HS-5 (cell line): ENCODE data around the gene SIVA1.

Source experiments
- DNase-seq: peaks from one replicate; pipeline ENCODE4 v3.0.0-alpha.2; 2012; ENCODE audit warnings: low read depth

The SIVA1 gene

DNA sequence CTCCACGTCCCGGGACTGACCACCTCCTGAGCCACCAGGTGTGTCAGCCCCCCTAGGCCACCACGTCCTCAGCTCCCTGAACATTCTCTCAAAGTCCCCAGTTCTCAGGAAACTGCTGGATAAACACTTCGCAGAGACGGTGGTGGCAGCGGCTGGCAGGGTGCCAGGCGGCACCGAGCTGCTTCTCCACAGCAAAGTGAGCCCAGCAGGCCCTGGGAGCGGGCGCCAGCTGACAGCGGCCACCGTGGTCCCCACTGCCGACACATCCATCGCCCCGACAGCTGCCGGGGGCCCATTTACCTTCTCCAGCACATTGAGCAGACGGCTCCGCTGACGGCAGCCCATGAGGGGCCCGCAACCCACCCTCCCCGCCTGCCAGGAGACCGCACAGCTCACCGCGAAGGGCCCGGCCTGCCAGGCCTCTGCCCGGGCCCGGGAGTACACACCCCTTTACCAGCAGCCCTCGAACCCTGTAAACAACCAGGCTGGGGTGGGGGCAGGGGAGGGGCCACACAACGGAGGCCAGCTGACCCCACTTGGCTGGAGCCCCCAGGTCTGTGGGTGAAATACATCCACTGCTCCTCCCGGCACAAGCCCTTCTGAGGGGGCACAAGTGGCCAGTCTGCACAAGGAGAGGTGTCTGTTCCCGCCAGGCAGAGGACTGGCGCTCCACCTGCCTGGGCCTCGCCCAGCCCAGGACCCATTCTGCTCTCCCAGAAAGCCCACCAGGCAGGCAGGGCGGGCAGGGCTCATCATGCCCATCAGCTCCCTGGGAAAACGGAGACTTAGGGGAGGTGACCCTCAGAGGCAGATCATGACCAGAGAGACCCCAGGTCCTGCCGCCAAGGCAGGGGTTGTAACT, 32.1 kb downstream of the SIVA1 start:
- DNase-seq: no peak

GRCh38 chr14:104785708-104786080, 32.7 kb downstream of the SIVA1 start:
- no peak for DNase-seq

- no peak for DNase-seq
Measured at GRCh38 chr14:104786091-104786586, 33.2 kb downstream of the SIVA1 start.

DNA sequence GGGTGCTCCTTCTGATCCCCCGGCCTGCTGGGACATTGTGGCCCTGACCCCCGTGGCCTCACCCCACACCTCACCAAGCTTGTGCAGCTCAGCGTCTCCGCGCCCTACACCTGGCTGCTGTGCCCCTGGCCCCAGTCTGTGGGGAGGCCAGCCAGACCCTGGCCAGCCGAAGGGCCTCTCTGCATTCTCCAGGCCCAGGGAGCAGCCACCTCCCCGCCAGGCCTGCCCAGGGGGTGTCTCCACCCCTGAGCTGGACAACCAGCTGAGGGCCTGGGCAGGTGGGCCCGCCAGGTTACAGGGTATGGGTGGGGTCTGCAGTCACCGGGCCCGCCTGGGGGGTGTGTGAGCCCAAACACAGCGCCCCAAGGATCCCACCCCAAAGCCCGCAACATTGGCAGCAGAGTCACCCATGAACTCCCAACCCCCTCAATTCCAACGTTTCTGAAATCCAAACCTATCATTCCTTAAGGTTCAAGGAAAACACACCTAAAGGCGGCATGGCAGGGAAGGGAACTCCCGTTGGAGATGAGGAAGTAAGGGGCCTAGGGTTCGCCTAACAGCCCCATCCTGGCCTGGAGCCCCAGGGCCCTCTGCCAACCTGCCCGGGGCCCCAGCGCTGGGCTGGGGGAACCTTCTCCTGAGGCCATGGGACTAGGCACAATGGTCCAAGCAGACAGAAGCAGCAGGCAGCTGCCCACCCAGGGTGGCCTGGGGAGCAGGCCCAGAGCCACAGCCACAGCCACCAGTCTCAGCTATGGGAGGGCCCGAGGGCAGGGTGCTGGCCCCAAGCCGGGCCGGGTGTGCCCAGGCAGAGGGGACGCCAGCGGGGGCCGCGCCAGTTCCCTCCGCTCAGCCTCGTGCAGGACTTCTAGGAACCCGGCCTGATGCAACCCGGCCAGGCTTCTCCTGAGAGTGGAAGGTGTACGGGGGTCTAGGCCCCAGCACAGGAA, 34.1 kb downstream of the SIVA1 start:
- DNase-seq: no peak

DNA sequence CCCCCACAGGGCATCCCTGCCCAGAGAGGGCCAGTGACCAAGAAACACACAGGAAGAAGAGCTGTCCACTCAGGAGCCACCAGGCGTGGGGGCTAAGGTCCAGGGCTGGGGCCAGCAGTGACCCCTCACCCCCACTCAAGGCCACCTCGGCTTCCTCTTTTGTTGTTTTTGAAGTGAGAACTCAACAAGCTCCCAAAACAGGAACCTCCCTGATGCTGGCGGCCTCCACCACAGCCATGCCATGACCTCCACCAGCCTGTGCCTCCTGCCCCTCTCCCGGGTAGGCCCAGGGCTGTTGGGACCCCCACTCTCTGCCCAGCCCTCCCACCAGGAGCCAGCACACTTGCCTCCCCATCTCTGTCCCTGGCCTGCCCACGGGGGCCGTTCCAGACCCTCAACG, 34.8 kb downstream of the SIVA1 start:
- no peak for DNase-seq

- no peak for DNase-seq
Measured at GRCh38 chr14:104788161-104788818, 35.3 kb downstream of the SIVA1 start.

GRCh38 chr14:104788873-104789663, 36.1 kb downstream of the SIVA1 start:
- DNase-seq: no peak

DNA sequence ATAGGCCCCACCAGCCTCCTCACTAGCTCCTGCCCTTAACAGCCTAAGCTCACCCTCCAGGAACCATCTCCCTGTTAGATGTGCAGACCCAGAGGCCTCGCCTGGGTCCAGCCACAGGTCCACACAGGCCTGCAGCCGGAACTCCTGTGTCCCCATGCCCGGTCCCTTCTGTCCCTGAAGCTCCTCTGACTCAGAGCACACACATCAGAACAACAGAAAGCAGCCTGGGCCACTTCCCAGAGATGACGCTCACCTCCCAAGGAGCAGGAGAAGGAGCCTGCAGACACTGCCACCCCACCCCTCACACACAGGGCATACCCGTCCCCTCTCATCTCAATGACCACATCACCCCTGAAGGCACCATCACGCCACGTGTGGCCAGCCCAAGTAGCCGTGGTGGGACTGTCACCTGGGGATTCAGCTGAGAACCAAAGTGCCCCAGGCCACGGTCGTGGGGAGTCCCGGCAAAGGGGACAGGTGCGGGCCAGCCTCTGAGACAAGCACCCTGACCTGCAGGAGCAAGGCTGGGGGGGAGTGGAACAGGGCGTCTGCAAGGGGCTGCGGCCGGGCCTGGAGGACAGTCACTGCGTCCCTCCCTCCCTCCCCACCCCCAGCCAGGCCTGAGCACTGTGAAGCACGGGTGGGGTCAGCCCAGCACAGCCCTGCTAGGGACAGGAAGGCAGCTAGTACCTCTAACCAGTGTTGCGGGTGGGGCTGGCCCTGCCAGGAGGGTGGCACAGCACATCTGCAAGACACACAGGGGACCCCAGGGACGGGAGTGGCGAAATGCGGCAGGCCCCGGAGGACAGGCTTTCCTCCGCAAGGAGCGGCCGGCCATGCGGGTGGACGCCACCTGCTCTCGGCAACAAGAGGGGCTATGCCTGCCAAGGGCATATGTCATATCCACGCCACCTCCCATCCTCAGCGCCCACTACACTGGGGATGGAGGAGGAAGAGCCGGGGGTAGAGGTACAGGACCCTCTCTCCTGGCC, 37.1 kb downstream of the SIVA1 start:
- no peak for DNase-seq

- DNase-seq: no peak
Measured at GRCh38 chr14:104791425-104791824, 38.5 kb downstream of the SIVA1 start.

DNA sequence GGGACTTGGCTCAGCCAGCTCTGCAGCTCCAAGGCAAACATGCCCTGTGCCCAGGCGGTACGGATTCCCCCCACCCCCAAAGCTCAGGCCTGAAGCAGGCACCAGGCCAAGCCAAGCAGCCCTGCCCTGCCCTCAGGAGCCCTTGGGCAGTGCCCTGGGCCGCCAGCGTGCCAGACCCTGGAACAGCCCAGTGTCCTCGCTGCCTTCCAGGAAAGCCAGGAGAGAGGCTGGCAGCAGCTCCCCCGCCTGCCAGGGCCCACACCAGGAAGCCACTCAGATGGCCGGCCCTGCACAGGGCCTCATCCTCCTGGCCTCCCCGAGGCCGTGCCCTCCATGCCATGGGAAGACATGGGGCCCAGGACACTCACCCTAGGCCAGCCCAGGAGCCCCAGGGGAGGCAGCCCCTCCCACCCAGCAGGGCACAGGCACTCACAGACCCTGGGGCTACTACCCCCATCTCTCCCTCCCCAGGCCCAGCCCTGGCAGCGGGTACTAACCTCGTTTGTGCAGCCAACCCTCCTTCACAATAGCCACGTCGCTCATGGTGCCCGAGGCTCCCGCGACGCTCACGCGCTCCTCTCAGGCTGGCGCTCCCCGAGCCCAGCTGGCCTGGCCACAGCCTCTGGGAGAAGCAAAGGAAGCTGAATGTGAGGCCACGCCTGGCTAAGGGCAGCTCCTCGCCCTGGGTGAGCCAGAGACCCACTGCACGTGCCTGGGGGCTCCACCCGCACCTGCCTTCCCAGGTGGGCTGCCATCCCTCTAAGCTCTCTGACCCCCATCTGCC, 39.3 kb downstream of the SIVA1 start:
- no peak for DNase-seq

DNA sequence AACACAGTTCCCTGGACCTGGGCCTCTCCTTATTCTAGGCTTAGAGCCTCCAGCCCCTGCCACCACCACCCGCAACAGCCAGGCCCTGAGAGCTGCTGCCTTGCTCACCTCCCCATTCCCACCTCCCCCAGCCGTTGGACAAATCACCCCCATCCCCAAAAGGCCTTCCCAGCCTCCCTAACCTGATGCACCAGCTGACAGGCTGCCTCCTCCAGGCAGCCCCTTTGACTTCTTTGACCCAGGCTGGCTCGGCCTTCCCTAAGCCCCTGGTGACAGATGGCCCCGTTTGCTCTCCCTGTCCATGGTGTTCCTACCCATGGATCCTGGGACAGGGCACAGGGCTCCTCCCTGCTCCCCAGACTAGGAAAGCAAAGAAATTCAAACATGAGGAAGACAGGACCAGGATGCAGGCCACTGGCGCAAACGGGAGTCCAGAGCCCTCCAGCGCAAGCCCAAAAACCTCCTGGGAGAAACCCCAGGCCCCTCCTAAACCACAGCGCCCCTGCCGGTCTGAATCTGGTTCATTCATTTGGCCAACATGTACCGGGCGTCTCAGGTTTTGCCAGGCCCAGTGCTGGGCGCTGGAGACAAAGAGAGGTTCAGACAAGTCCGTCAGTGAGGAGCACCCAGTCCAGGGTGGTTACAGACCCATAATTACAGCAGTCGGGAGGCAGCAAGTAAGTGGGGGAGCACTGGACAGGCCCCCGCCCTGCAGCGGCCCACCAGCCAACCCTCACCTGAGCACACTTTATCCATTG, 40.2 kb downstream of the SIVA1 start:
- no peak for DNase-seq

- no peak for DNase-seq
Measured at GRCh38 chr14:104793703-104793959, 40.7 kb downstream of the SIVA1 start.

GRCh38 chr14:104794099-104794498, 41.2 kb downstream of the SIVA1 start:
- DNase-seq: peak; percentile 6

DNA sequence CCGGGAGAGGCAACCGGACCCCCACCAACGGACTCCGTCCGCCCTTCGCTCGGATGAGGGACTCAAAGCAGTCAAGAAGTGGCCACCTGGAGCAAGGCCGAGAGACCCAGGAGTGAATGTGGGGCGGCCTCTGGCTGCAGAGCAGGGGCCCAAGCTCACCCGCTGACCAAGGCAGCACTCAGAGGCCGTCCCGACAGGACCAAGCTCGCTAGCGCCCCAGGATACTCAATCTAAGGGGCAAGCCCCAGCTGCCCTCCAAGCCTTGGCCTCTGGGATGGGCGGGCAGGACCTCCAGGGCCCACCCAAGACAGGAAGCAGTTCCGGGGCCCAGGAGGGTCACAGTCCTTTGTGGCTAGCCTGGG, 41.7 kb downstream of the SIVA1 start:
- peak; percentile 5 for DNase-seq

GRCh38 chr14:104794993-104795780, 42.2 kb downstream of the SIVA1 start, which contains the start of gene AKT1:
AKT1 (minus strand) TSS chr14:104795748; CDS start chr14:104792643, 3,105 bp downstream.
- no peak for DNase-seq

DNA sequence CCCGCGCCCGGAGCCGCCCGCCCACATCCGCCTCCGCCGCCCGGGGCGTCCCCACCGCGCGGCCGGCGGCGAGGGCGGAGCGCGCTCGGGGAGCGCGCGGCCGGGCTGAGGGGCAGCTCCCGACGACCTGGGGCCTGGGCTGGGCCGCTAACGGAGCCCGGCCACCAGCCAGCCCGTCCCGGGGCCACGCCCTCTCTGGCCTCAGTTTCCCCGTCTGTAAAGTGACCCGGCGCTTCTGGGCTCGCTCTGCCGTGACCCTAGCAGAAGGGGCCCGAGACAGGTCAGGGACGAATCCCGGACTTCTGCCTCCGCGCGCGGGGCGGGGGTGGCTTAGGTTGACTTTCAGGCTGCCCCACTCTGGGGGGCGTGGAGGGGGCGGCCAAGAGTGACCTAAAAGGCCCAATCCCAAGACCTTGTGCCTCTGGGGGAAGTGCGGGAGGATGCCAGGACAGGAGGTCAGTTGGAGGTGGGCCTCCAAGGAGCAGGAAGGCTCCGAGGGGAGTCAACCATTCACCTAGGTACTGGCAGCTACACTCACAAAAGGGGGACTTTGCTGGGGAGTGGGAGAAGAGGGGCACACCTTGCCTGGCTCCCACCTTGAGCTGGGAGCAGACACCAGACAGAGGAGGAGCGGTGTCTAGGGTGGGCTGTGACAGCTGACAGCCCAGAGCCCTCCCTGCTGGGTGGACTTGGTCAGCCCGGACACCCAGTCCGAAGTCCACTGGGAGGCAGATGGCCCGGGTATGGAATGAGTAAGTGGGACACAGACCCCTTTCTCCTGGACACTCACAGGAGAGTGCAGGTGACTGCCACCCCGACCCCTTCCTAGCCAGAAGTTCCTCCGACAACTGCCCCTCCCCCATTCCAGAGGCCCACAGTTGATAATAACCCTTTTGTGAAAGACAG, 43.1 kb downstream of the SIVA1 start:
- DNase-seq: no peak

DNA sequence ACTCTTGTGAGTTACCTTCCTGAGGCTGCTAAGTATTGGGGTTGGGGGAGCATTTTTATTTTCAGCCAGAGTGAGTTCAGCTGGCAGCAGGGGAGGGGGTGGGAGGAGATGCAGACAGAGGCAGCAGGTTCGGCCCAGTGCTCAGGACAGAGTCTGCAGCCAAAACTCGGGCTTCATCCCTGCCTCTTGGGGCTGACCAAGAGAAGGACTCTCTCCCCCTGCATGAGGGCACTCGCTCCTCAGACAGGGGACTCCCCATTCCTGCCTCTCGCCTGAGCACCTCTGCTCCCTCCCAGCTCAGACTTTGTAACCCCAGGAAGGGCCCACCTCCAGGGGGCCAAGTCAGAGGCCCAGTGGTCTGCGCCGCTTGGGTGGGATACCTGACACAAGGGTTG, 43.7 kb downstream of the SIVA1 start:
- DNase-seq: no peak
